PC-3 (cell line): ENCODE data around the gene TECPR2. TPM values are rescaled to one million over a fixed set of nuclear protein-coding genes. Genes with fewer than 3 reads are reported as not detected.

Experiments
- ATAC-seq: fragments of 200-7000 bp; cut with Tn5 transposase; 2 replicates; pipeline ENCODE4 v1.9.1; 2020; ENCODE audit warnings: mild to moderate bottlenecking, moderate library complexity
- BruUV-seq: library from RNA; stranded (reverse); fragments of 400-500 nt; replicated peaks from 2 replicates; lab custom pipeline; 2021; lab: Mats Ljungman, UMichigan
- CTCF ChIA-PET: fragments of 300-600 bp; sonication (Branson Sonifier 250); formaldehyde crosslinking; loops from one replicate; lab custom pipeline; 2022; ENCODE audit warnings: antibody characterized with exemption; lab: Charles Lee
- POLR2A ChIA-PET: fragments of 300-600 bp; sonication (Branson Sonifier 250); formaldehyde crosslinking; loops from one replicate; lab custom pipeline; 2022; ENCODE audit warnings: antibody characterized with exemption; ENCODE audit not compliant: unreplicated experiment; lab: Charles Lee
- DNase-seq: peaks from one replicate; pipeline ENCODE4 v3.0.0-alpha.2; 2015
- H2AFZ ChIP-seq: fragments of 300-600 bp; sonication (generic); 2 replicates; pipeline ENCODE4 v1.6.0; 2016; ENCODE audit warnings: antibody characterized with exemption, low read length
- H3F3A ChIP-seq: fragments of 300-600 bp; sonication (generic); one replicate; pipeline ENCODE4 v1.6.0; 2017; ENCODE audit warnings: antibody characterized with exemption, low read length, control low read depth, mild to moderate bottlenecking; ENCODE audit not compliant: unreplicated experiment
- H3K27ac ChIP-seq: fragments of 300-600 bp; sonication (generic); 2 replicates; pipeline ENCODE4 v1.5.1; 2016; ENCODE audit warnings: mild to moderate bottlenecking, low read length
- H3K27me3 ChIP-seq: fragments of 300-600 bp; sonication (generic); 2 replicates; pipeline ENCODE4 v1.6.1; 2016; ENCODE audit warnings: low read length, mixed read lengths
- H3K36me3 ChIP-seq: fragments of 300-600 bp; sonication (generic); 2 replicates; pipeline ENCODE4 v1.6.1; 2016; ENCODE audit warnings: low read depth, mixed run types, low read length, mixed read lengths
- H3K4me1 ChIP-seq: fragments of 300-600 bp; sonication (generic); 2 replicates; pipeline ENCODE4 v1.5.1; 2016; ENCODE audit warnings: low read length; ENCODE audit not compliant: insufficient read depth
- H3K4me2 ChIP-seq: fragments of 300-600 bp; sonication (generic); 2 replicates; pipeline ENCODE4 v1.6.0; 2016; ENCODE audit warnings: low read length
- H3K4me3 ChIP-seq: fragments of 300-600 bp; sonication (generic); 2 replicates; pipeline ENCODE4 v1.5.1; 2016; ENCODE audit warnings: mild to moderate bottlenecking, low read length, mixed read lengths
- H3K79me2 ChIP-seq: fragments of 300-600 bp; sonication (generic); 2 replicates; pipeline ENCODE4 v1.6.1; 2017; ENCODE audit warnings: low read length, mixed read lengths
- H3K9ac ChIP-seq: fragments of 300-600 bp; sonication (generic); 2 replicates; pipeline ENCODE4 v1.6.0; 2016; ENCODE audit warnings: mild to moderate bottlenecking, low read length
- H3K9me2 ChIP-seq: fragments of 300-600 bp; sonication (generic); replicated peaks from 2 replicates; pipeline ENCODE4 v1.6.1; 2016; ENCODE audit warnings: mixed run types, low read length, mixed read lengths
- H3K9me3 ChIP-seq: fragments of 300-600 bp; sonication (generic); 2 replicates; pipeline ENCODE4 v1.6.1; 2016; ENCODE audit warnings: low read length, mixed read lengths
- H4K20me1 ChIP-seq: fragments of 300-600 bp; sonication (generic); 2 replicates; pipeline ENCODE4 v1.6.1; 2016; ENCODE audit warnings: low read length, mixed read lengths
- EZH2 ChIP-seq: fragments of 300-600 bp; sonication (generic); IDR thresholded peaks from one replicate; pipeline ENCODE4 v1.6.1; 2017; ENCODE audit warnings: antibody characterized with exemption, mild to moderate bottlenecking, low read length; ENCODE audit not compliant: unreplicated experiment
- EZH2phosphoT487 ChIP-seq: fragments of 300-600 bp; sonication (generic); IDR thresholded peaks from 2 replicates; pipeline ENCODE4 v1.6.1; 2018; ENCODE audit warnings: mild to moderate bottlenecking, antibody characterized with exemption, low read length, borderline replicate concordance
- intact Hi-C: fragments of 100-400 bp; cut with micrococcal nuclease; formaldehyde crosslinking; loops from 2 replicates; pipeline ENCODE4 v1.9.0; 2023
- total RNA-seq: library from RNA; depleted of rRNA; stranded (reverse); fragments of >200 nt; gene quantifications from 2 replicates; pipeline ENCODE4 v1.2.3, GENCODE V29; 2014
- TF ChIP-seq, protein P1 (sequence below): fragments of 300-600 bp; sonication (generic); conservative IDR thresholded peaks from 2 replicates; pipeline ENCODE4 v1.5.1; 2017; ENCODE audit warnings: antibody characterized with exemption, low read depth, mild to moderate bottlenecking, low read length

Gene TECPR2
- total RNA-seq, 1 experiment from 2014 or later: 15.7 TPM

DNA sequence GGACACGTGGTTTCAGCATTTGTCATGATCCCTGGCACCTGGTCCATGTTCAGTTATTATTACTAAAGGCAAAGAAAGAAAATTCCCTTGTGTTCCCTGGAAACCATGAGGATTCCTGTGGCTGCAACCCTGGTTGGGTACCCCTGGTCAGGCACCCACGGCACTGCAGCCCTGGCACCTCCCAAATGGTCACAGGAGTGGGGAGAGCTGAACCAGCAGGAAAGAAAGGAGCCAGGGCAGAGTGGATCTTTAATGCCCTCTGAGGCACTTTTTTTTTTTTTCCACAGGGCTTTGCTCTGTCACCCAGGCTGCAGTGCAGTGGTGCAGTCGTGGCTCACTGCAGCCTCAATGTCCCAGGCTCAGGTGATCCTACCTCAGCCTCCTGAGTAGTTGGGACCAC lies 17.5 kb upstream of the TECPR2 start:
- Histone ChIP-seq H3K79me2 (no peaks in the 10 kb centered on the region), H3K27ac (no peak overlapping the region), H3K9me3 (no peaks in the 10 kb centered on the region), H3F3A (no peaks in the 10 kb centered on the region), H3K4me1 (no peaks in the 10 kb centered on the region), H3K4me3 (no peak overlapping the region), H3K27me3 (no peaks in the 10 kb centered on the region), H3K4me2 (no peak overlapping the region), H3K9me2 (no peaks in the 10 kb centered on the region), H3K36me3 (peaks cover 21% of the 10 kb centered on the region), H2AFZ (no peak overlapping the region), H3K9ac (no peak overlapping the region), H4K20me1 (no peaks in the 10 kb centered on the region)
- CTCF ChIA-PET: no interaction called here
- no peak for TF ChIP-seq EZH2
- TF ChIP-seq, protein P1, sequence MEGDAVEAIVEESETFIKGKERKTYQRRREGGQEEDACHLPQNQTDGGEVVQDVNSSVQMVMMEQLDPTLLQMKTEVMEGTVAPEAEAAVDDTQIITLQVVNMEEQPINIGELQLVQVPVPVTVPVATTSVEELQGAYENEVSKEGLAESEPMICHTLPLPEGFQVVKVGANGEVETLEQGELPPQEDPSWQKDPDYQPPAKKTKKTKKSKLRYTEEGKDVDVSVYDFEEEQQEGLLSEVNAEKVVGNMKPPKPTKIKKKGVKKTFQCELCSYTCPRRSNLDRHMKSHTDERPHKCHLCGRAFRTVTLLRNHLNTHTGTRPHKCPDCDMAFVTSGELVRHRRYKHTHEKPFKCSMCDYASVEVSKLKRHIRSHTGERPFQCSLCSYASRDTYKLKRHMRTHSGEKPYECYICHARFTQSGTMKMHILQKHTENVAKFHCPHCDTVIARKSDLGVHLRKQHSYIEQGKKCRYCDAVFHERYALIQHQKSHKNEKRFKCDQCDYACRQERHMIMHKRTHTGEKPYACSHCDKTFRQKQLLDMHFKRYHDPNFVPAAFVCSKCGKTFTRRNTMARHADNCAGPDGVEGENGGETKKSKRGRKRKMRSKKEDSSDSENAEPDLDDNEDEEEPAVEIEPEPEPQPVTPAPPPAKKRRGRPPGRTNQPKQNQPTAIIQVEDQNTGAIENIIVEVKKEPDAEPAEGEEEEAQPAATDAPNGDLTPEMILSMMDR: no peak
- no peak for TF ChIP-seq EZH2phosphoT487
- no peak for ATAC-seq
- no TSS peak for BruUV-seq
- intact Hi-C loops: no loop called here
- no peak for DNase-seq
- POLR2A ChIA-PET: no interaction called here

DNA sequence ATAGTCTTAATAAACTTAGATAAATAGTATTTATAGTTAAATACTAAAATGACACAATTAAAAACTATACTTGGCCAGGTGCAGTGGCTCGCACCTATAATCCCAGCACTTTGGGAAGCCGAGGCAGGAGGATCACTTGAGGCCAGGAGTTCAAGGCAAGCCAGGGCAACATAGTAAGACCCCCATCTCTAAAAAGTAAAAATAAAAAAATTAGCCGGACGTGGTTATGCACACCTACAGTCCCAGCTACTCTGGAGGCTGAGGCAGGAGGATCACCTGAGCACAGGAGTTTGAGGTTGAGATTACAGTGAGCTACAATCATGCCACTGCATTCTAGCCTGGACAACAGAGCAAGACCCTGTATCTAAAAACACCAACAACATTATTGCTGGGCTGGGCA lies 16.1 kb upstream of the TECPR2 start:
- Histone ChIP-seq H3K9me3 (no peaks in the 10 kb centered on the region), H3K79me2 (no peaks in the 10 kb centered on the region), H3K9ac (no peak overlapping the region), H2AFZ (no peak overlapping the region), H3F3A (no peaks in the 10 kb centered on the region), H3K27me3 (no peaks in the 10 kb centered on the region), H4K20me1 (no peaks in the 10 kb centered on the region), H3K4me2 (no peak overlapping the region), H3K9me2 (no peaks in the 10 kb centered on the region), H3K4me1 (no peaks in the 10 kb centered on the region), H3K27ac (no peak overlapping the region), H3K4me3 (no peak overlapping the region), H3K36me3 (peaks cover 26% of the 10 kb centered on the region)
- BruUV-seq: no TSS peak
- ChIA-PET POLR2A (no interaction called here), CTCF (no interaction called here)
- no peak for TF ChIP-seq EZH2phosphoT487
- no peak for TF ChIP-seq EZH2
- TF ChIP-seq, protein P1: no peak
- ATAC-seq: no peak
- intact Hi-C loops: no loop called here
- DNase-seq: no peak

DNA sequence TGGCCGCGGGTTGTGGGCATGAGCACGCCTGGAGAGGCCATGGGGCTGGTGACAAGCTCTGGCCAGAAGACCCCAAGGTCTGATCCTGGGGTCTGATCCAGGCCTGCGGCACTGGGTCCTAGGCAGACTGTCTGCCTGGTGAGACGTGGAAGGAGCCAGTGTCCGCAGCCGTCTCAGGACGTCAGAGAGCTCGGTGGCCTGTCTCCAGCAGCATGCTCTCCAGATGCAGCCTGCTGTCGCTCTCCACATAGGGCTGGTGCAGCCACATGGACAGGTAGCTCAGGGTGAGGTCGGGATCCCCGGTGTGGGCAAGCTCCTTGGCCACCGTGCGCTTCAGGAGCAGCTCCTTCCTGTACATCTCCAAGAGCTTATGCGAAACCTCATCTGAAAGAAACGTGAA lies 14.4 kb upstream of the TECPR2 start:
- no peak for DNase-seq
- intact Hi-C loops: no loop called here
- BruUV-seq: no TSS peak
- peaks cover 29% of the 10 kb centered on the region for H3K36me3 ChIP-seq
- no peak overlapping the region for H3K4me2 ChIP-seq
- H4K20me1 ChIP-seq: no peaks in the 10 kb centered on the region
- no peak overlapping the region for H3K9ac ChIP-seq
- no peak overlapping the region for H2AFZ ChIP-seq
- ChIA-PET POLR2A (interaction anchor here (0.6 kb wide), 1 partner anchor 64 kb away, joined by 3 read pairs; no protein-coding TSS in a partner anchor), CTCF (no interaction called here)
- H3F3A ChIP-seq: no peaks in the 10 kb centered on the region
- no peak for ATAC-seq
- H3K9me3 ChIP-seq: no peaks in the 10 kb centered on the region
- no peaks in the 10 kb centered on the region for H3K27me3 ChIP-seq
- H3K4me1 ChIP-seq: no peaks in the 10 kb centered on the region
- H3K9me2 ChIP-seq: no peaks in the 10 kb centered on the region
- H3K4me3 ChIP-seq: no peak overlapping the region
- H3K79me2 ChIP-seq: no peaks in the 10 kb centered on the region
- no peak overlapping the region for H3K27ac ChIP-seq
- TF ChIP-seq, protein P1: no peak
- TF ChIP-seq EZH2phosphoT487 (no peak), EZH2 (no peak)
